ENCODE measurements around the gene KLHL5.

The KLHL5 gene

DNA sequence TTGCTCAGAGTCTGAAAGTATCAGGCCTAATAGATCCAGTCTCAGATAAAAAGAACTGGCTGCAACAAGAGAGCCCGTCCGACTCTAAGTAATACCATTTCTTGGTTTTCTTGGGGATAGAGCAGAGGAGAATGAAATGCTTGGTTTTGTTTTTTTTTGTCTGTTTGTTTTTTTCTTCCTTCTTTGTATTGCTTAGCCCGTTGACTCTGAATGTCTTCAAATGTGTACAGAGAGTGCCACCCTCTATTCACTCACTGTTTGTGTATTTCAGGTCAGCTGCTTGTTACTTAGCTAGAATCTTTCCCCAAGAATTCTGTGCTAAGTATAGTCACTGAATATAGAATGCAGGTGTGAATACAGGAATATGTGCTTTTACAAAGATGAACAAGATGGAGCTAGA lies 24.1 kb upstream of the KLHL5 start:
- Histone ChIP-seq H3K4me2 (ENCODE audit: low read depth, low read length, poor library complexity, severe bottlenecking) (no peak overlapping the region), H3K4me3 (ENCODE audit: low read length, poor library complexity, severe bottlenecking) (no peak overlapping the region), H3K36me3 (ENCODE audit: insufficient read depth, low read length) (no peaks in the 10 kb centered on the region), H3K27me3 (ENCODE audit: insufficient read depth, low read length, poor library complexity, severe bottlenecking) (no peaks in the 10 kb centered on the region), H3K9ac (ENCODE audit: low read depth, low read length, poor library complexity, severe bottlenecking) (no peak overlapping the region), H2AFZ (ENCODE audit: low read length) (peak overlapping the region; percentile 63; the same call in 1 of the 2 replicates), H3K4me1 (ENCODE audit: insufficient read depth, low read length, poor library complexity, severe bottlenecking) (peaks cover 23% of the 10 kb centered on the region), H3K79me2 (ENCODE audit: insufficient read depth, low read length) (no peaks in the 10 kb centered on the region), H3F3A (ENCODE audit: low read depth) (0 out of 2 replicates have a peak, but pooled peaks cover 3% of the 10 kb centered on the region), H4K20me1 (ENCODE audit: insufficient read depth, low read length, poor library complexity, severe bottlenecking) (no peaks in the 10 kb centered on the region), H3K9me3 (ENCODE audit: insufficient read depth, low read depth, low read length) (no peaks in the 10 kb centered on the region), H3K9me2 (replicated peaks; ENCODE audit: low read depth, low read length) (no peaks in the 10 kb centered on the region)
- TF ChIP-seq, protein P1, sequence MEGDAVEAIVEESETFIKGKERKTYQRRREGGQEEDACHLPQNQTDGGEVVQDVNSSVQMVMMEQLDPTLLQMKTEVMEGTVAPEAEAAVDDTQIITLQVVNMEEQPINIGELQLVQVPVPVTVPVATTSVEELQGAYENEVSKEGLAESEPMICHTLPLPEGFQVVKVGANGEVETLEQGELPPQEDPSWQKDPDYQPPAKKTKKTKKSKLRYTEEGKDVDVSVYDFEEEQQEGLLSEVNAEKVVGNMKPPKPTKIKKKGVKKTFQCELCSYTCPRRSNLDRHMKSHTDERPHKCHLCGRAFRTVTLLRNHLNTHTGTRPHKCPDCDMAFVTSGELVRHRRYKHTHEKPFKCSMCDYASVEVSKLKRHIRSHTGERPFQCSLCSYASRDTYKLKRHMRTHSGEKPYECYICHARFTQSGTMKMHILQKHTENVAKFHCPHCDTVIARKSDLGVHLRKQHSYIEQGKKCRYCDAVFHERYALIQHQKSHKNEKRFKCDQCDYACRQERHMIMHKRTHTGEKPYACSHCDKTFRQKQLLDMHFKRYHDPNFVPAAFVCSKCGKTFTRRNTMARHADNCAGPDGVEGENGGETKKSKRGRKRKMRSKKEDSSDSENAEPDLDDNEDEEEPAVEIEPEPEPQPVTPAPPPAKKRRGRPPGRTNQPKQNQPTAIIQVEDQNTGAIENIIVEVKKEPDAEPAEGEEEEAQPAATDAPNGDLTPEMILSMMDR (conservative IDR thresholded peaks at IDR 0.05; ENCODE audit: low read length), result no peak
- TF ChIP-seq EZH2phosphoT487 (IDR thresholded peaks at IDR 0.05; ENCODE audit: borderline replicate concordance), result no peak

DNA sequence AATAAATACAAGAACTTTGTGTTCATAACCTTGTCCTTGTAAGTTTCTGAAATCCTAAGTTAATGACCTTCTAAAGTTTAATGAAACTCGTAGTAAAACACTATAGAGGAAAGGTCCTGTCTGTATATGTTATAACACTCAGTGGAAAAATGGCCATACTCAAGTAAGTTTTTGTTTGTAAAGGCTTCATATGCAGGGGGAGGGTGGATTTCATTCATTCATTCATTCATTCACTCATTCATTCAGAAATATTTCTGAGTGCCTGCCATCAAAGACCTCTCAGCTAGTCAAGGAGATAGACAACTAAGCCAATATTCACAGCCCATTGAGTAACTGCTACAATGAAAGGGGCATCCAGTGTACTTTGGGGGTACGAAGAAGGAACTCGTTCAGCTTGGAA lies 22.9 kb upstream of the KLHL5 start:
- TF ChIP-seq, protein P1 (conservative IDR thresholded peaks at IDR 0.05; ENCODE audit: low read length), result no peak
- no peak for TF ChIP-seq EZH2phosphoT487 (IDR thresholded peaks at IDR 0.05; ENCODE audit: borderline replicate concordance)
- no peaks in the 10 kb centered on the region for H3K36me3 ChIP-seq (ENCODE audit: insufficient read depth, low read length)
- no peak overlapping the region for H3K4me2 ChIP-seq (ENCODE audit: low read depth, low read length, poor library complexity, severe bottlenecking)
- no peaks in the 10 kb centered on the region for H4K20me1 ChIP-seq (ENCODE audit: insufficient read depth, low read length, poor library complexity, severe bottlenecking)
- no peaks in the 10 kb centered on the region for H3K79me2 ChIP-seq (ENCODE audit: insufficient read depth, low read length)
- H2AFZ ChIP-seq (ENCODE audit: low read length), result no peak overlapping the region
- H3K4me1 ChIP-seq (ENCODE audit: insufficient read depth, low read length, poor library complexity, severe bottlenecking), result peaks cover 21% of the 10 kb centered on the region
- no peak overlapping the region for H3K4me3 ChIP-seq (ENCODE audit: low read length, poor library complexity, severe bottlenecking)
- no peaks in the 10 kb centered on the region for H3F3A ChIP-seq (ENCODE audit: low read depth)
- H3K9me2 ChIP-seq (replicated peaks; ENCODE audit: low read depth, low read length), result no peaks in the 10 kb centered on the region
- H3K9me3 ChIP-seq (ENCODE audit: insufficient read depth, low read depth, low read length), result no peaks in the 10 kb centered on the region
- H3K27me3 ChIP-seq (ENCODE audit: insufficient read depth, low read length, poor library complexity, severe bottlenecking), result no peaks in the 10 kb centered on the region
- H3K9ac ChIP-seq (ENCODE audit: low read depth, low read length, poor library complexity, severe bottlenecking), result no peak overlapping the region

DNA sequence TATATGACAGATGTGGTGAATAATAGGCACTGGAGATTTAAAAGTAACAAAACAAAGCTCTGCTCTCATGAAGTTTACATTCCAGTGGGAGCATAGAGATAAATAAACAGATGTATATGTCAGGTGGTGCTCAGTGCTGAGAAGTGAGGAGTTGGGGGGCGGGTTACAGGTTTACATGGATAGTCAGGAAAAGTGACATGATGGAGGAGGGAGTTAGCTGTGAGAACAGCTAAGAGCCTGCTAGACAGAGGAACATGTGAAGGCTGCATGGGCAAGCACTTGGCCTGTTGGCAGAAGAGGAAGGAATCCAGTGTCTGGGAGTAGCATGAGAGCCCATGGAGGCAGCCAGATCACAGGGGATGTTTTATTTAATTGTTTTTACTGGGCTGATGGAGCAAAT lies 19.7 kb upstream of the KLHL5 start:
- TF ChIP-seq EZH2phosphoT487 (IDR thresholded peaks at IDR 0.05; ENCODE audit: borderline replicate concordance), result no peak
- TF ChIP-seq, protein P1 (conservative IDR thresholded peaks at IDR 0.05; ENCODE audit: low read length), result no peak
- Histone ChIP-seq H3K4me1 (ENCODE audit: insufficient read depth, low read length, poor library complexity, severe bottlenecking) (peaks cover 30% of the 10 kb centered on the region), H2AFZ (ENCODE audit: low read length) (no peak overlapping the region)

More for the DNA sequence above, 19.7 kb upstream of the KLHL5 start:
- H3K27me3 ChIP-seq (ENCODE audit: insufficient read depth, low read length, poor library complexity, severe bottlenecking), result no peaks in the 10 kb centered on the region
- H3F3A ChIP-seq (ENCODE audit: low read depth), result no peaks in the 10 kb centered on the region
- no peaks in the 10 kb centered on the region for H3K9me3 ChIP-seq (ENCODE audit: insufficient read depth, low read depth, low read length)
- peaks cover 15% of the 10 kb centered on the region for H4K20me1 ChIP-seq (ENCODE audit: insufficient read depth, low read length, poor library complexity, severe bottlenecking)
- no peak overlapping the region for H3K4me3 ChIP-seq (ENCODE audit: low read length, poor library complexity, severe bottlenecking)
- H3K9me2 ChIP-seq (replicated peaks; ENCODE audit: low read depth, low read length), result no peaks in the 10 kb centered on the region
- no peaks in the 10 kb centered on the region for H3K36me3 ChIP-seq (ENCODE audit: insufficient read depth, low read length)
- H3K79me2 ChIP-seq (ENCODE audit: insufficient read depth, low read length), result peaks cover 22% of the 10 kb centered on the region
- H3K9ac ChIP-seq (ENCODE audit: low read depth, low read length, poor library complexity, severe bottlenecking), result no peak overlapping the region
- no peak overlapping the region for H3K4me2 ChIP-seq (ENCODE audit: low read depth, low read length, poor library complexity, severe bottlenecking)

All from Loucy (cell line).